ENCODE measurements around the gene TBX15.
"Not testable (repeated sequence)": the region's sequence is repeated elsewhere in the genome, so short reads cannot be mapped to it uniquely, and the experiment has no call there.

- not testable (repeated sequence) for TF ChIP-seq CTCF (conservative IDR thresholded peaks at IDR 0.05); ZFX (IDR thresholded peaks at IDR 0.05)
These were observed 30.6 kb downstream of the TBX15 start for GRCh38 chr1:118957579-118957978.
